Measurements from ENCODE around the gene MKX. TPM values are rescaled to one million over a fixed set of nuclear protein-coding genes. Genes with fewer than 3 reads are reported as not detected.

MKX gene
- total and polyA plus RNA-seq, 5 donors = 0.15 to 0.47 (median 0.20) TPM

DNA sequence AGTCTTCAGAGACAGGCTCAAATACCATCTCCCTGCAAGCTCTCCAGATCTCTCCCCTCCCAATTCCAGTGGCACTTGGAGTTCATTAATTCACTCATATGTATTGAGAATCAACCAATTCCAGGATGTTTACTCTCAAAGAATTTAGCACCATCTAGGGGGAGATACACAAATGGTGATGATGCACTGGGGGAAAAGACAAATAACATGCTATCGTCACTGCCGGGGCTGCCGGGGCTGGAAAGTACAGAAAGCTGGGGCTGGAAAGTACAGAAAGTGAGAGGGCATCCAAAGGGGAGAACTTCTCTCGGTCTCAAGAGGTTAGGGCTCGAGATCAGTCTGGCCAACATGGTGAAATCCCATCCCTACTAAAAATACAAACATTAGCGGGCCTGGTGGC lies 118.7 kb downstream of the MKX start:
- DNase-seq = peak; percentile 27 to 68 (median 59)
- peak; percentile 57 to 77 for ATAC-seq
- 57% methylated on average over 6 of the region's 6 CpGs for WGBS
- H3K4me1 ChIP-seq (ENCODE audit: control insufficient read depth, insufficient read depth, low read length) = no peaks in the 10 kb centered on the region
- no peaks in the 10 kb centered on the region for H3K27me3 ChIP-seq (ENCODE audit: control insufficient read depth, insufficient read depth)
- intact Hi-C loops (cut with DNase I) = no loop called here
- no peaks in the 10 kb centered on the region for H3K9me3 ChIP-seq (ENCODE audit: control insufficient read depth, low read length)
- H3K27ac ChIP-seq (ENCODE audit: low read length) = no peak overlapping the region
- H3K4me3 ChIP-seq (ENCODE audit: low read length) = no peak overlapping the region

DNA sequence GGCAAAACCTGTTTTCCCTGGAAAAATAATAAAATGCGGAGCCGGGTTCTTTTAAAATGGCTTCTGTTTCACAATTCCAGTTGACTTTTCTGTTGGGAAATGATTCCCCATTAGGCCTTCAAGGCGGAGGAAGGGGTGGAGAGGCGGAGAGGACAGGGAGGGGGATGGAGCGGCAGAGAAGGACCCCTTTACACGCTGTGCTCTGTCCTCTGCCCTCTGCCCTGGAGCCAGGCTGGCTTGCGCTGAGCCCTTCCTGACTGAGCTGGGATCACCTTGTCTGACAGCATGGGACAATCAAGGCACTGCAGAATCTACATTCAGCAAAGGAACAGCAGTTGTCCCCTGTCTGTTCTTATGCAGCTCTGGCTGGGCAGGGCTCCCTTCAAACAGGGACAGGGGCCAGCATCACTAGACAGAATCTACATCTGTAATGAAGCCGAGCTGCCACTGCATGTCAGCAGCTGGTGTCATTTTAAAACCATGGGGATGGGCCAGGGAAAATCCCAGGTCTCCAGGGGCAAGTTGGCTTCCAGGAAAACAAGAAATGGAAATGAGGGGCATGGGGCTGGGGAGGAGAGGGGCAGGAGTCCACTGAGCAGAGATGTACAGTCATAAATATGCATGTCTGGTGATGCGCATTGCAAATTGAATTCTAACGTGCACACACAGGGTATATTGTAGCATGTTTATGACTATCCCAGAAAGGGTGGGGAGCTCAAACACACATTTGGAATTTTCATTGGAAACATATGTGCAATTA lies 120.0 kb downstream of the MKX start:
- H3K27ac ChIP-seq (ENCODE audit: low read length) = no peak overlapping the region
- no peak for DNase-seq
- H3K4me1 ChIP-seq (ENCODE audit: control insufficient read depth, insufficient read depth, low read length) = no peaks in the 10 kb centered on the region
- no peaks in the 10 kb centered on the region for H3K9me3 ChIP-seq (ENCODE audit: control insufficient read depth, low read length)
- H3K27me3 ChIP-seq (ENCODE audit: control insufficient read depth, insufficient read depth) = no peaks in the 10 kb centered on the region
- ATAC-seq = no peak
- WGBS = 68% methylated on average over 10 of the region's 10 CpGs
- intact Hi-C loops (cut with DNase I) = no loop called here
- no peak overlapping the region for H3K4me3 ChIP-seq (ENCODE audit: low read length)

DNA sequence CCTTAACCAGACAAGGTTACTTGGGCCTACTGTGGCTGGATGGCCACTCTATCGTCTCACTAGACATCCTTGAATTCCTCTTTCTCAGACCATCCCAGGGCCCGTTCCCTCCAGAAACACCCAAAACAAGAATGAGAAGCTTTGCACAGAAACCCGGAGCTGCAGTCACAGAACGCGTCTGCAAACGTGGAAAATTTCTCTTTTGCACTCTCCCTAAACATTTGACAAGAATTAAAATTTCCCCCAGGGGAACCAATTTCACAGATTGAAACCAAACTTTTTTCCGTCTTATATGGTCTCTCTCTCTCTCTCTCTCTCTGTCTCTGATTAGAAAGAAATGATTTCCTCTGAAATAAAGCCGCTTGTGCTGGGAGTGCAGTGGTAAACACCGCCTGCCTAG lies 120.7 kb downstream of the MKX start:
- DNase-seq = no peak
- H3K27ac ChIP-seq (ENCODE audit: low read length) = no peak overlapping the region
- no peaks in the 10 kb centered on the region for H3K4me1 ChIP-seq (ENCODE audit: control insufficient read depth, insufficient read depth, low read length)
- 71% methylated on average over 9 of the region's 9 CpGs for WGBS
- ATAC-seq = no peak
- intact Hi-C loops (cut with DNase I) = no loop called here
- H3K27me3 ChIP-seq (ENCODE audit: control insufficient read depth, insufficient read depth) = no peaks in the 10 kb centered on the region
- H3K9me3 ChIP-seq (ENCODE audit: control insufficient read depth, low read length) = no peaks in the 10 kb centered on the region
- H3K4me3 ChIP-seq (ENCODE audit: low read length) = no peak overlapping the region

Other genes with a start within 250 kb of the MKX start
- 100 to 1,000 TPM; 114 to 125 (median 116) TPM for gene RAB18, start 241.5 kb downstream of the MKX start, total RNA-seq
- 41.1 TPM for gene RAB18, start 241.5 kb downstream of the MKX start, polyA plus RNA-seq